Neural cell (in vitro differentiated cells): ENCODE measurements around the gene MOB3A. TPM values are rescaled to one million over a fixed set of nuclear protein-coding genes. Genes with fewer than 3 reads are reported as not detected.
"Not testable (repeated sequence)": the region's sequence is repeated elsewhere in the genome, so short reads cannot be mapped to it uniquely, and the experiment has no call there.

Experiments
- H2AFZ ChIP-seq: fragments of 200-600, 300-800 bp; sonication (generic), shearing (Covaris generic); 2 replicates; pipeline ENCODE4 v1.6.0; 2014; ENCODE audit warnings: low read depth, mild to moderate bottlenecking, antibody characterized with exemption, low read length, moderate library complexity
- H3F3A ChIP-seq: fragments of 200-600 bp; shearing (Covaris generic); 2 replicates; pipeline ENCODE4 v1.6.1; 2016; ENCODE audit warnings: mild to moderate bottlenecking, moderate library complexity, mixed read lengths, antibody characterized with exemption, low read length; ENCODE audit not compliant: insufficient read depth, poor library complexity, severe bottlenecking
- H3K27ac ChIP-seq: fragments of 200-600, 300-800 bp; sonication (generic), shearing (Covaris generic); 2 replicates; pipeline ENCODE4 v1.5.1; 2014; ENCODE audit warnings: mild to moderate bottlenecking, low read length, moderate library complexity
- H3K27me3 ChIP-seq: fragments of 300-800, 200-600 bp; sonication (generic), shearing (Covaris generic); 2 replicates; pipeline ENCODE4 v1.6.0; 2014; ENCODE audit warnings: mild to moderate bottlenecking, low read depth, low read length, moderate library complexity; ENCODE audit not compliant: insufficient read depth
- H3K36me3 ChIP-seq: fragments of 300-800, 200-600 bp; sonication (generic), shearing (Covaris generic); 2 replicates; pipeline ENCODE4 v1.5.1; 2014; ENCODE audit warnings: mild to moderate bottlenecking, antibody characterized with exemption, low read length, moderate library complexity; ENCODE audit not compliant: insufficient read depth
- H3K4me2 ChIP-seq: fragments of 300-800, 200-600 bp; sonication (generic), shearing (Covaris generic); 2 replicates; pipeline ENCODE4 v1.6.0; 2014; ENCODE audit warnings: mild to moderate bottlenecking, low read length
- H3K4me3 ChIP-seq: fragments of 300-800, 200-600 bp; sonication (generic), shearing (Covaris generic); 2 replicates; pipeline ENCODE4 v1.5.1; 2014; ENCODE audit warnings: mild to moderate bottlenecking, low read length, moderate library complexity
- H3K79me2 ChIP-seq: fragments of 200-600 bp; shearing (Covaris generic); replicated peaks from 2 replicates; pipeline ENCODE4 v1.6.0; 2014; ENCODE audit warnings: mild to moderate bottlenecking, low read length, moderate library complexity; ENCODE audit not compliant: insufficient read depth
- H3K9ac ChIP-seq: fragments of 300-800, 200-600 bp; sonication (generic), shearing (Covaris generic); 2 replicates; pipeline ENCODE4 v1.6.1; 2016; ENCODE audit warnings: mild to moderate bottlenecking, low read length, mixed read lengths
- H3K9me2 ChIP-seq: fragments of 200-600 bp; shearing (Covaris generic); 2 replicates; pipeline ENCODE4 v1.6.1; 2016; ENCODE audit warnings: mild to moderate bottlenecking, low read length, mixed read lengths; ENCODE audit not compliant: insufficient read depth
- H3K9me3 ChIP-seq: fragments of 200-600, 300-800 bp; sonication (generic), shearing (Covaris generic); 2 replicates; pipeline ENCODE4 v1.6.1; 2016; ENCODE audit warnings: mild to moderate bottlenecking, mixed run types, low read length, moderate library complexity, mixed read lengths
- H4K20me1 ChIP-seq: fragments of 200-600 bp; shearing (Covaris generic); 2 replicates; pipeline ENCODE4 v1.6.1; 2016; ENCODE audit warnings: mild to moderate bottlenecking, mixed run types; ENCODE audit not compliant: insufficient read depth
- EP300 ChIP-seq: fragments of 450-650 bp; conservative IDR thresholded peaks from 2 replicates; pipeline ENCODE4 v1.6.1; 2014; ENCODE audit warnings: antibody characterized with exemption, mild to moderate bottlenecking, moderate library complexity; ENCODE audit not compliant: poor library complexity, severe bottlenecking
- EZH2 ChIP-seq: fragments of 200-600, 300-800 bp; shearing (Covaris generic), sonication (generic); IDR thresholded peaks from 2 replicates; pipeline ENCODE4 v1.6.1; 2014; ENCODE audit warnings: antibody characterized with exemption, low read length, borderline replicate concordance, mild to moderate bottlenecking; ENCODE audit not compliant: insufficient read depth, poor library complexity, severe bottlenecking
- MXI1 ChIP-seq: fragments of 450-650 bp; conservative IDR thresholded peaks from 2 replicates; pipeline ENCODE4 v1.6.1; 2014; ENCODE audit warnings: antibody characterized with exemption, mild to moderate bottlenecking; ENCODE audit not compliant: poor library complexity, severe bottlenecking
- POLR2AphosphoS5 ChIP-seq: IDR thresholded peaks from 2 replicates; pipeline ENCODE4 v1.6.1; 2012
- RAD21 ChIP-seq: fragments of 450-650 bp; conservative IDR thresholded peaks from 2 replicates; pipeline ENCODE4 v1.6.1; 2014; ENCODE audit warnings: antibody characterized with exemption, mild to moderate bottlenecking, moderate library complexity
- REST ChIP-seq: IDR thresholded peaks from 2 replicates; pipeline ENCODE4 v1.6.1; 2012; ENCODE audit warnings: borderline replicate concordance
- SMC3 ChIP-seq: fragments of 450-650 bp; conservative IDR thresholded peaks from 2 replicates; pipeline ENCODE4 v1.6.1; 2014; ENCODE audit warnings: antibody characterized with exemption, mild to moderate bottlenecking, moderate library complexity; ENCODE audit not compliant: poor library complexity
- TAF1 ChIP-seq: IDR thresholded peaks from 2 replicates; pipeline ENCODE4 v1.6.1; 2012; ENCODE audit warnings: low read depth
- polyA plus RNA-seq: library from polyadenylated mRNA; depleted of rRNA; stranded (reverse); fragments of >200 nt; gene quantifications from 2 replicates; pipeline ENCODE4 v1.2.3, GENCODE V29; 2014
- TF ChIP-seq, protein P1 (sequence below): fragments of 450-650 bp; IDR thresholded peaks from 2 replicates; pipeline ENCODE4 v1.5.1; 2014; ENCODE audit warnings: antibody characterized with exemption, mild to moderate bottlenecking, moderate library complexity; ENCODE audit not compliant: poor library complexity, severe bottlenecking

Gene MOB3A
- polyA plus RNA-seq, 1 donor from 2014 or later, result 5.8 TPM

DNA sequence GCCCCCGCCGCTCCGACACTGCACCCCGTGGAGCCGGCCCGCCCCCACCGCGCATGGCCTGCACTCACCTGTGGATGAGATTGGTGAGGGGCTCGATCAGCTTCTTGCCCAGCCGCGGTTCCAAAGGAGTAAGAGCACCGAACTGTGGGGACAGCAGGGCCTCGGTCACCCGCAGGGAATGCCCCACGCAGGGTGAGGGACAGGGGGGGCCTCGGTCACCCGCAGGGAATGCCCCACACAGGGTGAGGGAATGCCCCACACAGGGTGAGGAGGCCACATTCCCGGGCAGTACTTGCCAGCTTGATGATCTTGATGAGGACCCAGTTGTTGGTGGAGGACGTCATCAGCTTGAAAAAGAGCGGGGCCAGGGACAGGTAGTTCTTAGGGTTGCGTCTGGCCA, 32.9 kb upstream of the MOB3A start:
- Histone ChIP-seq H3K4me2 (no peak overlapping the region), H4K20me1 (no peaks in the 10 kb centered on the region), H3K9ac (no peak overlapping the region), H3K36me3 (no peaks in the 10 kb centered on the region), H2AFZ (no peak overlapping the region), H3K27me3 (no peaks in the 10 kb centered on the region), H3K9me3 (no peaks in the 10 kb centered on the region), H3K4me3 (no peak overlapping the region), H3K79me2 (no peaks in the 10 kb centered on the region), H3K9me2 (no peaks in the 10 kb centered on the region), H3F3A (no peaks in the 10 kb centered on the region), H3K27ac (no peak overlapping the region)
- no peak for TF ChIP-seq TAF1
- TF ChIP-seq POLR2AphosphoS5, result no peak
- TF ChIP-seq REST, result no peak
- TF ChIP-seq RAD21, result no peak
- TF ChIP-seq EZH2, result no peak
- TF ChIP-seq SMC3, result no peak
- TF ChIP-seq EP300, result no peak
- TF ChIP-seq, protein P1, sequence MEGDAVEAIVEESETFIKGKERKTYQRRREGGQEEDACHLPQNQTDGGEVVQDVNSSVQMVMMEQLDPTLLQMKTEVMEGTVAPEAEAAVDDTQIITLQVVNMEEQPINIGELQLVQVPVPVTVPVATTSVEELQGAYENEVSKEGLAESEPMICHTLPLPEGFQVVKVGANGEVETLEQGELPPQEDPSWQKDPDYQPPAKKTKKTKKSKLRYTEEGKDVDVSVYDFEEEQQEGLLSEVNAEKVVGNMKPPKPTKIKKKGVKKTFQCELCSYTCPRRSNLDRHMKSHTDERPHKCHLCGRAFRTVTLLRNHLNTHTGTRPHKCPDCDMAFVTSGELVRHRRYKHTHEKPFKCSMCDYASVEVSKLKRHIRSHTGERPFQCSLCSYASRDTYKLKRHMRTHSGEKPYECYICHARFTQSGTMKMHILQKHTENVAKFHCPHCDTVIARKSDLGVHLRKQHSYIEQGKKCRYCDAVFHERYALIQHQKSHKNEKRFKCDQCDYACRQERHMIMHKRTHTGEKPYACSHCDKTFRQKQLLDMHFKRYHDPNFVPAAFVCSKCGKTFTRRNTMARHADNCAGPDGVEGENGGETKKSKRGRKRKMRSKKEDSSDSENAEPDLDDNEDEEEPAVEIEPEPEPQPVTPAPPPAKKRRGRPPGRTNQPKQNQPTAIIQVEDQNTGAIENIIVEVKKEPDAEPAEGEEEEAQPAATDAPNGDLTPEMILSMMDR, result no peak
- no peak for TF ChIP-seq MXI1

DNA sequence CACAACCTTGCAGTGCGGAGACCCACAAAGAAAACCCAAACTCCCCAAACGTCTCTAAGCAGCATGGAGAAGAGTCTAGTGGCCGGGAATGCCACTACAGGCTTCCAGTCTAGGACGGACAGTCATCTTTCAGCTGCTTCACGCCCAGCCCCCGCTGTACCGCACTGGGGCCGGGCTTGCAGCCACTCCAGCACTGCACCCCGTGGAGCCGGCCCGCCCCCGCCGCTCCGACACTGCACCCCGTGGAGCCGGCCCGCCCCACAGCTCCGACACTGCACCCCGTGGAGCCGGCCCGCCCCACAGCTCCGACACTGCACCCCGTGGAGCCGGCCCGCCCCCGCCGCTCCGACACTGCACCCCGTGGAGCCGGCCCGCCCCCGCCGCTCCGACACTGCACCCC, 32.1 kb upstream of the MOB3A start:
- not testable (repeated sequence) for H3K9me2 ChIP-seq, H4K20me1 ChIP-seq, H2AFZ ChIP-seq, H3K9me3 ChIP-seq, H3K27me3 ChIP-seq, H3K9ac ChIP-seq, H3K27ac ChIP-seq, H3F3A ChIP-seq, H3K4me3 ChIP-seq, H3K4me2 ChIP-seq, H3K36me3 ChIP-seq, H3K79me2 ChIP-seq

- Histone ChIP-seq H3K4me2 (no peak overlapping the region), H3K9me2 (no peaks in the 10 kb centered on the region), H4K20me1 (no peaks in the 10 kb centered on the region), H3K9me3 (no peaks in the 10 kb centered on the region), H3K79me2 (no peaks in the 10 kb centered on the region), H2AFZ (no peak overlapping the region), H3K27me3 (no peaks in the 10 kb centered on the region), H3K9ac (no peak overlapping the region), H3F3A (no peaks in the 10 kb centered on the region), H3K36me3 (no peaks in the 10 kb centered on the region), H3K27ac (no peak overlapping the region), H3K4me3 (no peak overlapping the region)
- TF ChIP-seq EP300 (no peak), POLR2AphosphoS5 (no peak), RAD21 (no peak), SMC3 (no peak), MXI1 (no peak), EZH2 (no peak), TAF1 (no peak), REST (no peak)
- TF ChIP-seq, protein P1, result no peak
Measured at GRCh38 chr19:2127758-2128157, 31.6 kb upstream of the MOB3A start.
